Bone marrow (tissue), 2 donors: ENCODE data around the gene LRRTM4.
"Not testable (repeated sequence)": the region's sequence is repeated elsewhere in the genome, so short reads cannot be mapped to it uniquely, and the experiment has no call there.

ENCODE experiments used
- DNase-seq, 2 donors: peaks; one replicate each; lab custom pipeline; 2025; lab: John Stamatoyannopoulos, UW

Gene LRRTM4

GRCh38 chr2:76745605-76746004 is 776.6 kb downstream of the LRRTM4 start:
- no peak for DNase-seq

- no peak for DNase-seq
These were observed 784.6 kb downstream of the LRRTM4 start for GRCh38 chr2:76737607-76738006.

- DNase-seq, result no peak
These were observed 788.4 kb downstream of the LRRTM4 start for GRCh38 chr2:76733736-76734135.

- DNase-seq, result no peak
These were observed 791.0 kb downstream of the LRRTM4 start for GRCh38 chr2:76731157-76731556.

GRCh38 chr2:76730021-76730420 is 792.2 kb downstream of the LRRTM4 start:
- no peak for DNase-seq

- DNase-seq, result no peak
These were observed 801.0 kb downstream of the LRRTM4 start for GRCh38 chr2:76721226-76721625.

GRCh38 chr2:76713312-76713711 is 808.9 kb downstream of the LRRTM4 start:
- DNase-seq, result no peak

- no peak for DNase-seq
These were observed 810.7 kb downstream of the LRRTM4 start for GRCh38 chr2:76711490-76711889.

GRCh38 chr2:76700894-76701293 is 821.3 kb downstream of the LRRTM4 start:
- DNase-seq, result no peak

- DNase-seq, result not testable (repeated sequence)
These were observed 824.0 kb downstream of the LRRTM4 start for GRCh38 chr2:76697998-76698713.
